ENCODE data around the gene STEAP1B.

- no peak for TF ChIP-seq TAF1 (IDR thresholded peaks at IDR 0.05; ENCODE audit: borderline replicate concordance, low read depth, low read length)
- TF ChIP-seq CTCF (IDR thresholded peaks at IDR 0.05): no peak
- TF ChIP-seq REST (IDR thresholded peaks at IDR 0.05; ENCODE audit: low read depth, low read length): no peak
These were observed 105.2 kb downstream of the STEAP1B start for GRCh38 chr7:22394739-22395138.
